ENCODE measurements around the gene FOXK2.
"Not testable (repeated sequence)": the region's sequence is repeated elsewhere in the genome, so short reads cannot be mapped to it uniquely, and the experiment has no call there.

FOXK2 gene

DNA sequence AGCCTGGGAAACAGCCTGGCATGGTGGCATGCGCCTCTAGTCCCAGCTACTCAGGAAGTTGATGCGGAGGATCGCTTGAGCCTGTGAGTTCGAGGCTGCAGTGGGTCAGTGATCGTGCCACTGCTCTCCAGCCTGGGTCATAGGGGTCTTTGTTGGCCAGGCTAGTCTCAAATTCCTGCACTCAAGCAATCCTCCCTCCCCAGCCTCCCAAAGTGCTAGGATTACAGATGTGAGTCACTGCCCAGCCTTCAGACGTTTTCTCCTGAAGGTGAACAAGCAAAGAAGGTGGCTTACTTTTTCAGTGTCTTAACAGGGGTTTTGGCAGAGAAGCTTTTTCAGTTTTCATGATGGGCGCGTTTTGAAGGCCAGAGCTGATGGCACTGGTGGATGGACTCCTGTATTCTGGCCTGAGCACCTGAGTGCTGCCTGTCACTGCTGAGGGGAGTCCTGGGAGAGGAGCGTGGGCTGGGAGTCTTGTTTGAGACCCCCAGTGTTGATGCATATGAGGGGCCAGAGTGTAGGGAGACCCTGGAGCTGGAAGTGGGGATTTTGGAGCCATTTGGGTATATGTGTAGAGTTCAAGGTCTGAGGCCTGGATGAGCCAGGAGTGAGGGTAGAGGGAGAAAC lies 41.4 kb downstream of the FOXK2 start:
- in situ Hi-C loops (cut with HindIII; ENCODE audit: low sequenced_read_pairs) = no loop called here

DNA sequence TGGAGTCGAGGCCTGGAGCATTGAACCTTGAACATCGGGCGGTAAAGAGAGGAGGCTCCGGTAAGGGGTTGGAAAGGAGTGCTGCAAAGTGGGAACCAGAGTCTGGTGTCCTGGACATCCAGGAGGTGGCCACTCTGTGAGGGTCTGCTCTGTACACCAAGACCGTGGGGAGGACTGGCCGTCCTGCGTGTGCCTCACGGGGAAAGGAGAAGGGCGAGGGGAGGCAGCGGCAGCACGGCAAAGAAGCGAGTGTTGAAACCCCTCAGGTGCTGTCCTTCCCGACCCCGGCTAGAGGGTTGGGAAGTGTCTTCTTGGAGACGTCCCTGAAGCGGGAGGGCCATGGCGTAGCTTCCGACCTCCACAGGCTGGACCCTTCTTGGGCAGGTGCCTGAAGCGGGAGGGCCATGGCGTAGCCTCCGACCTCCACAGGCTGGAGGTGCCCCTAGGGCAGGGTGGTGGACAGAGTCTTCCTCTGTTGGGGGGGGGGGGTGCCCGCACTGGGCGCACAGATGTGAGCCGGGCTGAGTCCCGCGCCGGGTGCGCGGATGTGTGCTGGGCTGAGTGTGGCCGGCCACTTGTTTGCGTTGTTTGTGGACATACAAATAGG lies 42.0 kb downstream of the FOXK2 start:
- in situ Hi-C loops (cut with HindIII; ENCODE audit: low sequenced_read_pairs) = no loop called here

DNA sequence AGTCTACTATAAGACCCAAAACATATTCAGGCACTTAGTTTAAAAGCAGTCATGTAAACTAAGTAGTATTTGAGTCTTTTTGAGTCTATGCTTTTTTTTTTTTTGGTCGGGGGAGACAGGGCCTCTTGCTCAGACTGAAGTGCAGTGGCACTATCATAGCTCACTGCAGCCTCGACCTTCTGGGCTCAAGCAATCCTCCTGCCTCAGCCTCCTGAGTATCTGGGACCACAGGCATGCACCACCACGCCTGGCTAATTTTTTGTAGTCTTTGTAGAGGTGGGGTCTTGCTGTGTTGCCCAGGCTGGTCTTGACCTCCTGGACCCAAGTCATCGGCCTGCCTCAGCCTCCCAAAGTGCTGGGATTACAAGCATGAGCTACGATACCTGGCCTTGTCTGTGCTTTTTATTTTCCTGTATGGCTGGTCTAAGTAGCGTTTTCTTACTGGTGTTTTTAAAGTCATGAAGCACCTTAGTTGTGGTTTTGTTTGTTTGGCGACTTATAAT lies 43.2 kb downstream of the FOXK2 start:
- in situ Hi-C loops (cut with HindIII; ENCODE audit: low sequenced_read_pairs) = not testable (repeated sequence)

DNA sequence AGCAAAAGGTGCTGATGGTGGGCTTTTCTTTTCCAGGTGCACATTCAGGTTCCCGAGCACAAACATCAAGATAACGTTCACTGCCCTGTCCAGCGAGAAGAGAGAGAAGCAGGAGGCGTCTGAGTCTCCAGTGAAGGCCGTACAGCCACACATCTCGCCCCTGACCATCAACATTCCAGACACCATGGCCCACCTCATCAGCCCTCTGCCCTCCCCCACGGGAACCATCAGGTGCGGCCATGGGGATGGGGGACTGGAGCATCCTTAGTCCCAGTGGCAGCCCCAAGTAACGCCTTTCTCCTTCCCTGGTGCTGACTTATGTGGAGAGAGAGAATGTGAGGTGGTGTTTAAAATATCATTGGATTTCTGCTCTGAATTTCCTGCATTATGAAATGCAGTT lies 43.8 kb downstream of the FOXK2 start:
- in situ Hi-C loops (cut with HindIII; ENCODE audit: low sequenced_read_pairs) = no loop called here

DNA sequence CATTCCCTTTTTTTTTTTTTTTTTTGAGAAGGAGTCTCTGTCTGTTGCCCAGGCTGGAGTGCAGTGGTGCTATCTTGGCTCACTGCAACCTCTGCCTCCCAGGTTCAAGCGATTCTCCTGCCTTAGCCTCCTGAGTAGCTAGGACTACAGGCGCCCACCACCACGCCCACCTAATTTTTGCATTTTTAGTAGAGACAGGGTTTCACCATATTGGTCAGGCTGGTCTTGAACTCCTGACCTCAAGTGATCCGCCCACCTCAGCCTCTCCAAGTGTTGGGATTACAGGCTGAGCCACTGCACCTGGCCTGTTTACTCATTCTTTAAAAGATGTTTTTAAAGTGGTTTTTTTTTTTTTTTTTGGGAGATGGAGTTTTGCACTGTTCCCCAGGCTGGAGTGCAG lies 44.2 kb downstream of the FOXK2 start:
- in situ Hi-C loops (cut with HindIII; ENCODE audit: low sequenced_read_pairs) = not testable (repeated sequence)

DNA sequence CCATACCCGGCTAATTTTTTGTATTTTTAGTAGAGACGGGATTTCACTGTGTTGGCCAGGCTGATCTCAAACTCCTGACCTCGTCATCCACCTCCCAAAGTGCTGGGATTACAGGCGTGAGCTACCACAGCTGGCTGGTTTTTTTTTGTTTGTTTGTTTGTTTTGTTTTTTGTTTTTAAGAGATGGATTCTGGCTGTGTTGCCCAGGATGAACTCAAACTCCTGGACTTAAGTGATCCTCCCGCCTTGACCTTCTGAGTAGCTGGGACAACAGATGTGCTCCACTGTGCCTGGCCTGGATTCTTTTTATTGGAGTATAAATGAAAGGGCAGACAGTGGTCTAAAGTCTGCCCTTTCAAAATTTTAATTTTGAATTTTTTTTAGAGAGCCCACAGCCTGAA lies 44.7 kb downstream of the FOXK2 start:
- in situ Hi-C loops (cut with HindIII; ENCODE audit: low sequenced_read_pairs) = no loop called here

DNA sequence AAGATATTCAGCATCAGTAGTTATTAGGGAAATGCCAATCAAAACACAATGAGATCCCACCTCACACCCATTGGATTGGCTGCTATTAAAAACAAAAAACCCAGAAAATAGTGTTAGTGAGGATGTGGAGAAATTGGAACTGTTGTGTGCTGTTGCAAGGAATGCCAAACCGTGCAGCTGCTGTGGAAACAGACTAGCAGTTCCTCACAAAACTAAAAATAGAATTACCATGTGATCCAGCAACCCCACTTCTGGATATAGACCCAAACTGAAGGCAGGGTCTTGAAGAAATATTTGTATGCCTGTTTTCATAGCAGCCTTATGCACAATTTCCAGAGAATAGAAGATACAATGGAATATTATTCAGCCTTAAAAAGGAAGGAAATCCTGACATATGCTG lies 46.0 kb downstream of the FOXK2 start:
- in situ Hi-C loops (cut with HindIII; ENCODE audit: low sequenced_read_pairs) = no loop called here

DNA sequence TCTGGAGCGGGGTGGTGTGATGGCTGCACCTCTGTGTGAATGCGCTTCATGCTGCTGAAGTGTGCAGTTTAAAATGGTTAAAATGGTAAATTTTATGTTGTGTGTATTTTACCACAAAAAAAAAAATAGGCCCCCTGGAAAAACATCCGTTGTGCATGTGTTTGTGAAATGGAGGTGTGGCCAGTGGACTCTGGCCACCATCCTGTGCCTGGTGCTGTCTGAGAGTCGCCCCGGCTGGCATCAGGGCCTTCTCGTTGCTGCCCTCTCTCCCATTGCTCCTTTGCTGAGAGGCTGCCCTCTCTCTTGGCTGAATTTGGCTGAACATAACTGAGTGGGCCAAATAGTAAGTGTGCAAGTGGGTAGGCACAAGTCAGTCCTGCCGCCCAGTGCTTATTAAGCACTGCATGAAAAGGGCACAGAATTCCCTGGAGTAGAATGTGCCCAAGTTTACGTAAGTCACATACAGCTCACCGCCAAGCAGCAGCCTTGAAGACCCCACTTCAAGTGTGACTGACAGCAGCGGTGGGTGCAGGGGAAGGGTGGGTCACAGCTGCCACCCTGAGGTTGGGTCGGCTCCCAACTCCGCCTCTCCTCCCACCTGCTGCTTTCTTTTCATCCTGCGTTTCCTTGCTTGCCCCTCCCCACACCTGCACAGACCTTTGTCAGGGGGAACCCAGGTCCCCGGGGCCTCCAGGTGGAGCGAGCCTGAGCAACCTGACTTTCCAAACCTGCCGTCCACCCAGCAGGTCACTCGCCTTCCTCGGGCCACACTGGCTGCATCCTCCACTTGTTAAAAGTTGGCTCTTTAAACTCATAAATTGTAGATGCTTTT lies 46.8 kb downstream of the FOXK2 start:
- in situ Hi-C loops (cut with HindIII; ENCODE audit: low sequenced_read_pairs) = no loop called here

DNA sequence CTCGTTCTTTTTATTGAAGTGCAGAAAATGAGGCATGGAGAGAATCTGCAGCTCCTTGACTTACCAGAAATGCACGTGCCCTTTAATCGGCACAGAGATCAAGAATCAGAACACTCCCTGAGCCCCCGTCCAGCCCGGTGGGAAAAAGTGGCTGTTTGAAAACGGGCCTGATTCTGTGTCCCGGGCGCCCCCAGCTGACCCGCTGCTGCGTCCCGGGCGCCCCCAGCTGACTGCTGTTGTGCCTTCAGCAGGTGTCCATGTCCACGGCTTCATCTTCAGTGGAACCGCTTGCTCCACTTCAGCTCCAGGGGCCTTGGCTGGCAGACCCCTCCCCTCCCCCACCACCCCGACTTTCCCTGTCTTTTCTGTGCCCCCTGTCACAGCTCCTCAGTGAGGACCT lies 47.8 kb downstream of the FOXK2 start:
- in situ Hi-C loops (cut with HindIII; ENCODE audit: low sequenced_read_pairs) = no loop called here

DNA sequence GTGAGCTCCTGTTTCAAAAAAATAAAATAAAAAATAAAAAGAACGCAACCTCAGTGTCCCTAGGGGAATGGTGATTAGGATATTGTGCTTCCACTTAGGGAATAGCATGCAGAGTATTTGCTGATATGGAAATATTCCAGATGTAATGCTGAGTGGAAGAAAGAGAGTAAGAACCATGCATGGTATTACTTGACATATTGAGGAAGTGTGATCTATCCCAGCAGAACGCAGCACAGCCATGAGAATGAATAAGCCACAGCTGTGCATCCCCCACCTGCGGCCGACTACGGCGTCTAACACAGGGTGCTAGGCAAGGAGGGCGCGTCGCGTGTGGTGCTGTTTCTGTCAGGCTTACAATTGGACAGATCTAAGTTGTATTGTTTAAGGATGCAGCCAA lies 49.5 kb downstream of the FOXK2 start:
- in situ Hi-C loops (cut with HindIII; ENCODE audit: low sequenced_read_pairs) = no loop called here

DNA sequence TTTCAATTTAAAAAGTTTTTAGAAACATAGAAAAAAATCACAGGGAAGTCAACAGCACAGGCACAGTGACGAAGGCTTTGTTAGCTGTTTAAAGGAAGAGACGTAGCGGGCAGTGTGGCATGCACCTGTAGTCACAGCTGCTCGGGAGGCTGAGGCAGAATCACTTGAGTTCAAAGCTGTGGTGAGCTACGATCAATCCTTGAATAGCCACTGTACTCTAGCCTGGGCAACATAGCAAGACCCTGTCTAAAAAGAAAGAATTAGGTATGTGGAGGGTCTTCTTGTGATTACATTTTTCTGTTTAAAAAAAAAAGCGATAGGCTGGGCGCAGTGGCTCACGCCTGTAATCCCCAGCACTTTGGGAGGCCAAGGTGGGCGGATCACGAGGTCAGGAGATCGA lies 50.1 kb downstream of the FOXK2 start:
- in situ Hi-C loops (cut with HindIII; ENCODE audit: low sequenced_read_pairs) = no loop called here

DNA sequence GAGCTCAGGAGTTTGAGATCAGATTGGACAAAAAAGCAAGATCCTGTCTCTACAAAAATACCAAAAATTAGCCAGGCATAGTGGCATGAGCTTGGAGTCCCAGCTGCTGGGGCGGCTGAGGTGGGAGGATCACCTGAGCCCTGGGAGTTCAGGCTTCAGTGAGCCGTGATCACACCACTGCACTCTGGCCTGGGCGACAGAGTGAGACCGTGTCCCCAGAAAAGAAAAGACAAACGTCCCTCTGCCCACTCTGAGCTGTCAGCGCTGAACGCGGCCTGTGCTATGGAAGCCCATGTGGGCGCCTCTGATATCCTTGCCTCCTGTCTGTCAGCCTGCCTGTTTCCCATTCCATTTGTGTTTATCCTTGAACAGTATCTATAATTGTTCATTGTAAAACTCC lies 50.7 kb downstream of the FOXK2 start:
- in situ Hi-C loops (cut with HindIII; ENCODE audit: low sequenced_read_pairs) = no loop called here

DNA sequence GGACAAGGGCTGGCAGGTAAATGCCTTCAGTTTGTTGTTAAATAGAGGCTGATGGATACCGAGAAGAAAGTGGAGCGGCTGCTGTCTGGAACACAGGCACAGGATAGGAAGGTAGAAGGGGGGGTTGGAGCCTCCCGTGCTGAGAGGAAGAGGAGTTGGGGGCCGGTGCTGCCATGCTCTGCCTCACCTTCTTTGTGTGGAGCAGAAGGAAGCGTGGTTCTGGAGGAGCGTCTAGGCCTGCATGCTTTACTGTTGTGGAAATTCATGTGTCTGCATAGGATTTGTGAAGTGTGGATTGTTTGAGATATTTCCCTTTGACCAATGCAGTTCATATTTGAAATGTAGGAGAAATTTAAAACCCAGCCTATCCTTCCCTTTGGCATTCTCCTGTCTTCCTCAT lies 52.3 kb downstream of the FOXK2 start:
- in situ Hi-C loops (cut with HindIII; ENCODE audit: low sequenced_read_pairs) = no loop called here

DNA sequence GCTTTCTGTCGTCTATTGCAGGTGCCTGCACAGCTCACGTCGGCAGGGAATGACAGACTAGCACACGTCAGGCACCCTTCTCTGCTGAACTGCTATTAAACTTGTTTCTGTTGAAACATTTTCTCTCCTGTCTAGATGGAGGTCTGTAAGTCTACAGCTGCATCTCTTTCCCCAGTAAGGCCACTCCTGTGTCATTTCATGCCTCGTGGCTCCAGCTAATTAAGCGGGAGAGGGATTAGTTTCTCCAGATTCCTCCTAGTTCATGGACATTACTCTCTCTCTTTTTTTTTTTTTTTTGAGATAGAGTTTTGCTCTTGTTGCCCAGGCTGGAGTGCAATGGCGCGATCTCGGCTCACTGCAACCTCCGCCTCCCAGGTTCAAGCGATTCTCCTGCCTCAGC lies 54.5 kb downstream of the FOXK2 start:
- in situ Hi-C loops (cut with HindIII; ENCODE audit: low sequenced_read_pairs) = no loop called here

DNA sequence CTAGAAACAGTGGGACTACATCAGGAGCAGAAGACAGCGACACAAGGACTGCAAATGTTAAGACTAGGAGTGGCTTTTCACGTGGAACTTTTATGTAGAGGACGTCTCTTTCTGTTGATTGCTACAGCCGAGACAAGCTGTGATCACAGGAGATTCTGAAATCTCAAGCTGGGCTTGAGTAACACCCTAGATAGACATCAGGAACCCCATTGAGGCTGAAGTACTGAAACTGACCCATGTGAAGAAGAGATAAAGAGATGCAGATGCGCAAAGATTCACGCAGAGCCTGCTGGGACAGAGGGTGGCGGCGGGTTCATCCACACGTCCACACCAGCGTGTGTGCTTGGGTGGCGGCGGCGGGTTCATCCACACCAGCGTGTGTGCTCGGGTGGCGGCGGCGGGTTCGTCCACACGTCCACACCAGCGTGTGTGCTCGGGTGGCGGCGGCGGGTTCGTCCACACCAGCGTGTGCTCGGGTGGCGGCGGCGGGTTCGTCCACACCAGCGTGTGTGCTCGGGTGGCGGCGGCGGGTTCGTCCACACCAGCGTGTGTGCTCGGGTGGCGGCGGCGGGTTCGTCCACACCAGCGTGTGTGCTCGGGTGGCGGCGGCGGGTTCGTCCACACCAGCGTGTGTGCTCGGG lies 56.2 kb downstream of the FOXK2 start:
- in situ Hi-C loops (cut with HindIII; ENCODE audit: low sequenced_read_pairs) = not testable (repeated sequence)

DNA sequence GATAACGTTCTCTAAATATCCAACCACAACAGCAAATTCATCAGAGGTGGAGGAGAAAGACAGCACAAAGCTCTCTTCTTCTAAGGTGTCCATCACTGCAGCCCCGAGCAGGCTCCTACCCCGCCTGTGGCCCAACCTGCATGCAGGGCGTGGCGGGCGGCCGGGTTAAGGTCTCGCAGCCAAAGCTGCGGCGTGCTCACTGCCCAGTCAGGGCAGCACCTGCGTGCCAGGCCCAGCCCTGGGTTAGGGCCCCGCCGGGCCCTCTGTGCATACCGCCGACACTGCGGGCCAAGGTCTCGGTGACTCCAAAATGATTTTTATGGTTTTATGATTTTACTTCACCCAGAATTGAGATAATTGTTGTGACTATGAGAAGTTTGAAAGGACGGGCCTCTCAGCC lies 57.8 kb downstream of the FOXK2 start:
- in situ Hi-C loops (cut with HindIII; ENCODE audit: low sequenced_read_pairs) = no loop called here

DNA sequence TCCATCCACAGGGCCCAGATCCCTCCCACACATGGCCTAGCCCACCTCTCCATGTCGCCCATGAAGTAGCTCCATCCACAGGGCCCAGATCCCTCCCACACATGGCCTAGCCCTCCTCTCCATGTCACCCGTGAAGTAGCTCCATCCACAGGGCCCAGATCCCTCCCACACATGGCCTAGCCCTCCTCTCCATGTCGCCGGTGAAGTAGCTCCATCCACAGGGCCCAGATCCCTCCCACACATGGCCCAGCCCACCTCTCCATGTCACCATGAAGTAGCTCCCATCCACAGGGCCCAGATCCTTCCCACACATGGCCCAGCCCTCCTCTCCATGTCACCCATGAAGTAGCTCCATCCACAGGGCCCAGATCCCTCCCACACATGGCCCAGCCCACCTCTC lies 60.4 kb downstream of the FOXK2 start:
- in situ Hi-C loops (cut with HindIII; ENCODE audit: low sequenced_read_pairs) = not testable (repeated sequence)

DNA sequence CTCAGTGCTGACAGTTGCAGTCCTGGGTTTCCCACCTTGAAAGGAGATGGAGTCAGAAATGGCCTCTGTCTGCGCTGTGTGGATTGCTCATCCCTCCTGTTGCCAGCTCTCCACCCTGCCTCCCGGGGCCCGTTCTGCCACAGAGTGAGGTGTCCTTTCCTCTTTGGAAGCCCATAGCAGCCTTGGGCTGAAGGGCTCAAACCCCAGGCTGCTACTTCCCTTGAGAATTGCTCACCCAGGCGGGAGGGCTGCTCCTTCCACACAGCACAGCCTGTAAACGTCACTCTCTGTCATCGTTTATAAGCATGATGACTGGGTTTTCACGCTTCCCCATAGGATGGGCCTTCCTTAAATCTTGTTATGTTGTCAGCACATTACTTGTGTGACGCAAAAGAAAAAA lies 62.7 kb downstream of the FOXK2 start:
- in situ Hi-C loops (cut with HindIII; ENCODE audit: low sequenced_read_pairs) = no loop called here

DNA sequence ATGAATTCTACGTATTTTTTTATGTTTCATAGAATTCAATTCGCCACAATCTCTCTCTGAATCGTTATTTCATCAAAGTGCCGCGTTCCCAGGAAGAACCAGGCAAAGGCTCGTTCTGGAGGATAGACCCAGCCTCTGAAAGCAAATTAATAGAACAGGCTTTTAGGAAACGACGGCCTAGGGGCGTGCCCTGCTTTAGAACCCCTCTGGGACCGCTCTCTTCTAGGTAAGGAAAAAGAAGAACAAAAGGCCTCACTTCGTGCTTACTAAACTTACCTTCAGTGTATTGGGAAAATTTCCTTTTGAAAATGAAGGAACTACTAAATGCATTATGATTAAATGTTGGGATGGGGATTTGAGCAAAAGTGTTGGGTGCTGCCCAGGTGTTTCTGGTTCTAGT lies 63.2 kb downstream of the FOXK2 start:
- in situ Hi-C loops (cut with HindIII; ENCODE audit: low sequenced_read_pairs) = no loop called here

DNA sequence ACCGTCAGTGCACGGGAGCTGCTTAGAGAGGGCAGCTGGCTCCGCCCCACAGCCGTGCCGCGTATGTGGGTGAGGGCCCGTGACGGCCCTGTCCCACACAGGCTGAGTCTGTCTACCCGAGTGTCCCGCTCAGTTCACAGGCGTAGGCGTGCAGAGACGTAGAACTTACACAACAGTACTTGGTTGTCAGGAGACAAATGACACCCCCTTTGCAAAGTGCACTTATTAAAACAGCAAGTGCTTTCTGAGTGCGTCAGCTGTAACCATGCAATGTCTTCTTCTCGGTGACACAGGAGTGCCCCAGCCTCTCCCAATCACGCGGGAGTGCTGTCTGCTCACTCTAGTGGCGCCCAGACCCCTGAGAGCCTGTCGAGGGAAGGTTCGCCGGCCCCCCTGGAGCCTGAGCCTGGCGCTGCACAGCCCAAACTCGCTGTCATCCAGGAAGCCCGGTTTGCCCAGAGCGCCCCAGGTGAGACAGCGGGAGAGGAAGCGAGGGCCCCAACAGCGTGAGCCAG lies 64.2 kb downstream of the FOXK2 start:
- in situ Hi-C loops (cut with HindIII; ENCODE audit: low sequenced_read_pairs) = no loop called here

DNA sequence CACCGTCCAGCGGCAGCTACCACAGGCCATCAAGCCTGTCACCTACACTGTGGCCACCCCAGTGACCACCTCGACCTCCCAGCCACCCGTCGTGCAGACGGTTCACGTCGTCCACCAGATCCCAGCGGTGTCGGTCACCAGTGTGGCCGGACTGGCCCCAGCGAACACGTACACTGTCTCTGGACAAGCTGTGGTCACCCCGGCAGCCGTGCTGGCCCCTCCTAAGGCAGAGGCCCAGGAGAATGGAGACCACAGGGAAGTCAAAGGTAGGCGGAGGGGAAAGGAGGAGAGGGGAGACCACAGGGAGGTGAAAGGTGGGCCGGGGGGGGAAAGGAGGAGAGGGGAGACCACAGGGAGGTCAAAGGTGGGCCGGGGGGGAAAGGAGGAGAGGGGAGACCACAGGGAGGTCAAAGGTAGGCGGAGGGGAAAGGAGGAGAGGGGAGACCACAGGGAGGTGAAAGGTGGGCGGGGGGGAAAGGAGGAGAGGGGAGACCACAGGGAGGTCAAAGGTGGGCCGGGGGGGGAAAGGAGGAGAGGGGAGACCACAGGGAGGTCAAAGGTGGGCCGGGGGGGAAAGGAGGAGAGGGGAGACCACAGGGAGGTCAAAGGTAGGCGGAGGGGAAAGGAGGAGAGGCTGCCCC lies 66.5 kb downstream of the FOXK2 start:
- in situ Hi-C loops (cut with HindIII; ENCODE audit: low sequenced_read_pairs) = not testable (repeated sequence)

Measured in DLD1 (cell line).